ENCODE measurements around the gene ERBB4.

GRCh38 chr2:212269005-212269404, 269.6 kb downstream of the ERBB4 start:
- no peak for TF ChIP-seq CTCF (IDR thresholded peaks at IDR 0.05; ENCODE audit: insufficient read depth, low read depth, low read length)
- no peak for TF ChIP-seq EZH2 (IDR thresholded peaks at IDR 0.05; ENCODE audit: insufficient read depth, low read length)

All from astrocyte (in vitro differentiated cells and primary cell).